ENCODE results near the gene DSE.

The DSE gene

DNA sequence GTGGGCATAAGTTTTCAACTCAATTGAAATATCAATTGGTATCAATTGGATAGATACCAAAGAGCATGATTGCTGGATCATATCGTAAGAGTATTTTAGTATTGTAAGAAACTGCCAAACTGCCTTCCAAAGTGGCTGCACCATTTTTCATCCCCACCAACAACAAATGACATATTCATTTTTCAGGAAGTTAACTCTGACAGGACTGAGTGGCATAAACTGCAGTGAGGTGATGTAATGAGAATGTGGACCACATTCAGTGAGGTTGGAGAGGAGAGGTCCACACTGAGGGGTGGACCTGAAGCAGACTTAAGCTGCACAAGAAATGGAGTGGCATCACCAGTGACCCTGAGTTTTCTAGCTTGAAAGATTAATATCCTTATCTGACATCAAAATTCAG is 78.8 kb downstream of the DSE start:
- DNase-seq, result no peak

- no peak for DNase-seq
Measured at GRCh38 chr6:116450185-116450710, 79.5 kb downstream of the DSE start.

DNA sequence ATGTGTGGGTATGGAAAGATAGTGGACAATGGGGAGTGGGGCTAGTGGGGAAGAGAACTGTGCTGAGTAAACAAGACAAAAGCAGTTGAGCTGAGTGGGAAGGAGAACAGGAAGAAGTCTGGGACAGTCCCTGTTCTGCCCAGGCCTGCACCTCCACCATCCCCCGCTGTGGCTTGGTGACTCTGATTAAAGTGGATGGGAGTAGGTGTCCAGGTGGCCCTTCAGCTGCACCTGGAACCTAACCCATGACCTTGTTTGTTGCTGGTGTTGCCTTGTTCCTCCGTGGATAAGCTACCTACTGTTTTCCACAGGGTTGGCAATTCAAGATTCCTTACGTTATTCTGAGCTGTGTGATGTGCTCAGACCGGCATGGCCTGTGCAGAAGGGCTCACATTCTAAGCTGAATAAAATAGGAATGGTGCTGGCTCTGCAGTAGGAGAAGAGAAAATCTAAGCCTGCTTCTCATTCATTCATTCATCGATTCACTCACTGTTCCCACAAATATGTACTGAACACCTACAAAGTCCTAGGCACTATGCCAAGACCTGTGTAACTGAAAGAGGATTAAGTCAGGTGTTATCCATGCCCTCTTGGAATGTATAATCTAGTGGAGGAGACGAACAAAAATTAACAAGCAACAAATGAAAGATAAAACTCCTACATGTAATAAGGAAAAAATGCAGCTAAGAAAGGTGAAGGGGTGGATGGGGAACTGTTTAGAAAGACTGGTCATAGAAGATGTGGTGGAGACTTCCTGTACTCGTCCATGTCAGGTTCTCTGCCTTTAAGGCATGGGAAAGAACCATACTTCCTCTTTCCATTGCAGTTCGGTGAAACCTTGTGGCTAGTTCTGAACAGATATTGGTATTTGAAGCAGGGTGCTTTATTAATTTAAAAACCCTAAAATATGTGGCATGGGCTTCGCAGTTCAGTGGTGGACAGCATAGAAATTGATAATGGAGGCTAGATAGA is 80.3 kb downstream of the DSE start:
- no peak for DNase-seq

- no peak for DNase-seq
Measured at GRCh38 chr6:116451916-116452315, 81.2 kb downstream of the DSE start.

DNA sequence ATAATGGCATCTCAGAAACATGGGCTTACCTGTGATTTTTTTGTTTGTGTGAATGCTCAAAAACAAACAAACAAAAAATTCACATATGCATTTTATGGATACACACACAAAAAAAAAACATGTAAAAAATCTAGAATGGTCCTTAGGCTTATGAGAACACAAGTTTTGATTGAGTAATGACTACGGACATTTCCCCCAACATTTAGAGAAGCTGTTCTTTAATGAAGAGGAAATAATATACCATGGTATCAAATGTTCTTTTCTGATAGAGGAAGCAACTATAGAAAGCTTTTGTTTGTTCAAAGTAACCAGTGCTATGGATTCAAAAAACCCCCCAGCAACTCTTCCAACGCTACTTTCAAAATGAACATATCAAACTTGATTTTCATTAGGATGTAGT is 81.8 kb downstream of the DSE start:
- DNase-seq, result no peak

GRCh38 chr6:116456106-116456505 is 85.4 kb downstream of the DSE start:
- DNase-seq, result no peak

DNA sequence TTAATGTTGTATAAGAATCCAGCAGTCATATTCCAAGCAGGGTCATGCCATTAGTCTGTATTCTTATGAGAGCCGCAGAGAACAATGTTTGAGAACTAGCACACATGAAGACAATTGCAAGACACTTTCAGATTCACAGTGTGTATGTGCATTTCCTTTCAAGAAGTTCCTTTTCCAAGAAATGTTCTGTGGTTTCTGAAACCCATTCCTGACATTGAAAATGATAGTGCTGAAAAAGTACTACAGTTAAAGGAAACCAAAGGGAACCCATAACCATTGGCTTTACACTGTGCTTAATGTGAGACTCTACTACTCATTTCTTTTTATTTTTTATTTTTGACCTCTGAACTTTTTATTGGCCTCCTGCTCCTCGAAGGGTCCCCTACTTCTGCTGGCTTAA is 86.2 kb downstream of the DSE start:
- DNase-seq, result no peak

- DNase-seq, result no peak
Measured at GRCh38 chr6:116458264-116458663, 87.5 kb downstream of the DSE start.

- no peak for DNase-seq
Measured at GRCh38 chr6:116459927-116460326, 89.2 kb downstream of the DSE start.

DNA sequence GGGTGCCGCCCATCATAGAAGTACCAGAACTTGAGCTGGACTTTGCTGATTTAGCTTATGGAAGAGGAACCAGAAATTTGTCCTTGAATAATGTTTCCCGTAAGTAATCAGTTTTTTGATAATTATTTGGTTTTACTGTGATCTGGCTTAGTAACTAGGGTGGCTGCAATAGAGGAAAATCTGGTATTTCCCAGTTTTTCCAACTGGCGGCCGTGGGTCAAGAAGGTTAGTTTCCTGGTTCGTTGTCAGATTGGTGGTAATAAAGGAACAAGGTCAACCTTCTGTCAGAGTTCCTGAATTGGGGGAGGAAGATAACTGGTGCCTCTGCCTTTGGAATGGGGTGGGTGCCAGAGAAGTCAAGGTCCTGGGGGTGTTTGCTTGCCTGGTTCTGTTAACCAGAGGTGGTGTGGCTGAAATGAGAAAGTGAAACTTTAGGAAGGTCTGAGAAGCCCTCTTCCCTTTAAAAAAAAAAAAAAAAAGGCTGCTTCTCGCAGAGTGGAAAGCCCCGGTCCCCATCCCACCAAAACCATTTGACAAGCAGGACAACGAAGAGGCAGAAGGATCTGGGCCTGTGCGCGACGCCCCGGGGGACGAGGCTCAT is 90.7 kb downstream of the DSE start, which contains the start of gene CALHM6:
CALHM6 (plus strand) TSS at position 45 of the 601 bp plus-strand sequence; CDS start at position 600, 555 bp downstream.
- DNase-seq, result no peak

GRCh38 chr6:116461932-116462885 is 91.5 kb downstream of the DSE start:
- peak; percentile 66 for DNase-seq

GRCh38 chr6:116463301-116463700 is 92.6 kb downstream of the DSE start:
- no peak for DNase-seq

- no peak for DNase-seq
Measured at GRCh38 chr6:116465246-116465645, 94.5 kb downstream of the DSE start.

- DNase-seq, result no peak
Measured at GRCh38 chr6:116467096-116467495, 96.3 kb downstream of the DSE start.

- no peak for DNase-seq
Measured at GRCh38 chr6:116467514-116467913, 96.8 kb downstream of the DSE start.

- DNase-seq, result no peak
Measured at GRCh38 chr6:116468293-116468692, 97.5 kb downstream of the DSE start.

GRCh38 chr6:116471531-116471930 is 100.8 kb downstream of the DSE start:
- no peak for DNase-seq

DNA sequence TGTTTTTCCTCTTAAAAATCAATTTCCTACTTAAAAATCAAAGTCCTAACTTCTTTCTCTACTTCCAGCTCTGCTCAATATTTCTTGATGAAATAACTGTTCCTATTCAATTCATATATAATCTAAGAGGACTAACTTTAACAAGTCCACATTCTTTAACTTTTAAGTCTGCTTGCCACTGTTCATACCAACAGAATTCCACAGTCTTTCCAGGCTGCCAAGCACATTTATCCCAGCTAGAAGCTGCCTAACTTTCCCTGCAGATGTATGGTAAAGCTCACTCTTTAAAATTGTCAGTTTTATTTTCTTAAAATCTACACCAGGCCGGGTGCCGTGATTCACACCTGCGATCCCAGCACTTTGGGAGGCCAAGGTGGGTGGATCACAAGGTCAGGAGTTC is 102.0 kb downstream of the DSE start:
- no peak for DNase-seq

DNA sequence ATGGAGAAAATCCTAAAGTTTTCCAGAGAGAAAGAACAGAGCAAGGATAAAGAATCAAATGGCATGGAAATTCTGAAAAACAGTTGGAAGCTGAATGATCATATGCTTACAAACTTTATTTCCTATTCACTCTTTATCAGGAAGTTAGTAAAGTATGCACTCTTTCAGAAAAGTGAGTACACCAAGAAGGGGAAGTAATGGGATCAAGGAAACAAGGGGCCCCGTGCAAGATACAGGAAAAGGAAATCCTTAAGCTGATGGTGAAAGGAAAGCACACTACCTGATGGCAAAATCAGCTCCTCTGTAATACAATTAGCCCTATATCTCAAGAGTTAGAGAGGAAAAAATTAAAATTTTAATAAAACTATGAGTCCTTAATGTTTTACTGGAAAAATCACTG is 104.4 kb downstream of the DSE start:
- DNase-seq, result no peak

DNA sequence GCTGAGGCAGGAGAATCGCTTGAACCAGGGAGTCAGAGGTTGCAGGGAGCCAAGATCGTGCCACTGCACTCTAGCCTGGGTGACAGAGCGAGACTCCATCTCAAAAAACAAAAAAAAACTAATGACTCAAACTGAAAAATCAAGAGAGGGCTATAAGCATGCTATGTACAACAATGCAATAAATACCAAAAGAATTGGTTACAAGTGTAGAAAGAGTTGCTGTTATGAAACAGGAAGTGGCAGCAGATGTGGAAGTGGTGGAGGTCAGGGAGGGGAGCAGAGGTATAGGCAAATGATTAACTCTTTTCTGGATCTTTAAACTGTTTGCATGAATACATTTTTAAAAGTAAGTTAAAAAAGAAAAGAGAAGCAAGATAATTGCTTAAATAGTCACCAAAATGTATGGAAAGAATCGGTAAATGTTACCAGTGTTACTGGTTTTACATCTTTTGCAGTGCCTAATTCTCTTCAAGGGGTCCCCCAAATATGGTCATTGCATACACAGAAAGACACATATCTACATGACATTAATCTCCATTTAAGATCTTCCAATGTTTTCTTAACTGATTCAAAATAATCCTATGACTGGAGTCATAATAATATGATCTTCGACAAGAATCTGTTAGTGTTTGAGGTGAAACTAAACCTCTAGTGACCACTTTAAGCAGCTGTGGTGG is 105.4 kb downstream of the DSE start:
- DNase-seq, result peak; percentile 15

GRCh38 chr6:116482780-116483179 is 112.0 kb downstream of the DSE start:
- no peak for DNase-seq

GRCh38 chr6:116483616-116484015 is 112.9 kb downstream of the DSE start:
- no peak for DNase-seq

Measured in fibroblast of skin of back (primary cell).